GM12891 (cell line): ENCODE data around the gene IRX4.

Experiments used
- POLR2A ChIP-seq: IDR thresholded peaks from 2 replicates; pipeline ENCODE4 v1.6.1; 2011; ENCODE audit warnings: low read depth, low read length, control low read depth
- POLR2AphosphoS5 ChIP-seq: IDR thresholded peaks from 2 replicates; pipeline ENCODE4 v1.6.1; 2011; ENCODE audit warnings: low read depth, low read length, control low read depth
- TAF1 ChIP-seq: IDR thresholded peaks from 2 replicates; pipeline ENCODE4 v1.6.1; 2011; ENCODE audit warnings: low read depth, low read length, control low read depth

DNA sequence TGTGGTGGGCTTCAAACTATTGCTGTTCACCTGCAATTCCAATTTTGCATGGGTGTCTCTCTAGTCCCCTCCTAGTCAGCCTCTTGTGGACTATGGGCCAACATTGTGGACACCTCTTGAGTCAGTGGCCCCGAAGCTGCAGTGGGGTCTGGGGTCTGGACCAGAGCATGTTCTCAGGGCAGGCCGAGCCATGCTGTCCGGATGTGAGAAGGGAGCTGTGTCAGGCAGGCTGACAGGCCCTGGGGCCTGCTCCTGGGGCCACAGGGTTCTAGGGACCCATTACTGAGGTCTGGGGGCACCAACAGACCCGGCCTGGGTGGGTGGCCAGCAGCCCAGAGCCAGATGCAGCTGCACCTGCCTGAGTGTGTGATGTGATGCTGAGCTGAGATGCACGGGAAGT lies 16.5 kb upstream of the IRX4 start:
- no peak for TF ChIP-seq TAF1
- TF ChIP-seq POLR2A, result no peak
- no peak for TF ChIP-seq POLR2AphosphoS5
